GM21381 (cell line): Measurements from ENCODE around the gene TTLL10.
"Not testable (repeated sequence)": the region's sequence is repeated elsewhere in the genome, so short reads cannot be mapped to it uniquely, and the experiment has no call there.

Source experiments
- ATAC-seq: cut with Tn5 transposase; IDR thresholded peaks from one replicate; pipeline ENCODE4 v1.9.1; 2021; ENCODE audit warnings: mild to moderate bottlenecking, moderate library complexity; ENCODE audit not compliant: unreplicated experiment

The TTLL10 gene

DNA sequence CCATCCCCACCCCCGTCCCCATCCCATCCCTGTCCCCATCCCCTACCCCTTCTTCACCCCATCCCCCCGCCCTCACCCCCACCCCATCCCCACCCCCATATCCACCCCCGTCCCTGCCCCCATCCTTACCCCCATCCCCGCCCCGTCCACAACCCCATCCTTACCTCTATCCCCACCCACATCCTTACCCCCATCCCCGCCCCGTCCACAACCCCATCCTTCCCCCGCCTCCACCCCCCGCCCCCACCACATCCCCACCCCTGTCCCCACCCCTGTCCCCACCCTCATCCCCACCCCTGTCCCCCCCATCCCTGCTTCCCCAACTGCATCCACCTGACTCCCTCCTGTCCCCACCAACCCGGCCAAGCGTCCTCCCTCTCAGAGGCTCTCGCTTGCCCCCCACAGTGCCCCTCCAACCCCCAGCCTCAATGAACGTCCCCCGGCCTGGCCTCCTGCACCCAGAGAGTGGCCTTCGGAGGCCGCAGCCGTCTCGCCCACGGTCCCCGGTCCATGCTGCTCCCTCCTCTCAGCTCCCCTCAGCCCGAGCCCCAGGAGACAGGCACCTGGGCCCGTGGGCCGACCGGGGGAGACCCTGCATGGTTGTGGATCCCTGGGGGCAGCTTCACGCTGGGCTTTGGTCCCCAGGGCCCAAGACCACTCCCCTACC lies 32.3 kb upstream of the TTLL10 start:
- no peak for ATAC-seq

DNA sequence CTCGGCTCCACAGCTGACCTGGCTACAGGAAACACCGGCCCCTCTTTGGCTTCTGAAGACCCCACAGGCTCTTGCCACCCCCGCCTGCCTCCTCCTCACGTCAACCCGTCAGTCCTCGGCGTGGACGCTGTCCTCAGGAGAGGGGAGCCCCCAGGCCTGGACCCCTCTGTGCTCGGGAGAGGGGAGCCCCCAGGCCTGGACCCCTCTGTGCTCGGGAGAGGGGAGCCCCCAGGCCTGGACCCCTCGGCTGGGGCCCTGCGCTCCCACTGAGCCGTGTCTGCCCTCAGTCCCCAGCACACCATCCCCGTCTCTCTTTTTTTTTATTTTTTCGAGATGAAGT lies 31.8 kb upstream of the TTLL10 start:
- no peak for ATAC-seq

DNA sequence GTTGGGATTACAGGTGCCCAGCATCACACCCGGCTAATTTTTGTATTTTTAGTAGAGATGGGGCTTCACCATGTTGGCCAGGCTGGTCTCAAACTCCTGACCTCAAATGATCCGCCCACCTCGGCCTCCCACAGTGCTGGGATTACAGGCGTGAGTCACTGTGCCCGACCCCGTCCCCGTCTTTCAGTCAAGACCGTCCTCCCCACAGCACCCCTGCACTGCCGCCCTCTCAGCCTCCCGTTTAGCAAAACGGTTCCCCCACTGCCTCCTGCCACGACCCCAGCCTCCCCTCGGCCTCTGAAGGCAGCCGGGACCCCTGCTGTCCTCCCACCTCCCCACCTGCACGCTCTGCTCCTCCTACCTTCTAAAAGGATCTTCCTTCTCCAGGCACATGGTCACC lies 31.3 kb upstream of the TTLL10 start:
- not testable (repeated sequence) for ATAC-seq

DNA sequence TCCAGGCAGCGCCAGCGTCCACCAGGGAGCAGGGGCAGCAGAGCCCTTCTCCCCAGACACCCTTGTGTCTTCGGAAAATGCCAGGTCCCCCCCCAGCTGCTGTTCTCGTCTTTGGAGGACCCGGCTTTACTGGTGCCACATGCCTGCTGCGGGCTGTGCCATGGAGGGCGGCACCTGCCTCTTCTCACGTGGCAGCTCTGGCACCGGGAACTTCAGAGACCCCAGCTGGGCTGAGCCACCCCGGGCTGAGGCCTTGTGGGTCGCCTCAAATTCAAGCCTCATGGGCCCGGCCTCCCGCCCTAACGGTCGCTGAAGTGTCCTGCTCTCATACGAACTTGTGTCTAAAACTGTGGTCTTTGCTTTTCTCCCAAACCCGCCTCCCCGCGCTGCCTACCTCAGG lies 30.8 kb upstream of the TTLL10 start:
- no peak for ATAC-seq

DNA sequence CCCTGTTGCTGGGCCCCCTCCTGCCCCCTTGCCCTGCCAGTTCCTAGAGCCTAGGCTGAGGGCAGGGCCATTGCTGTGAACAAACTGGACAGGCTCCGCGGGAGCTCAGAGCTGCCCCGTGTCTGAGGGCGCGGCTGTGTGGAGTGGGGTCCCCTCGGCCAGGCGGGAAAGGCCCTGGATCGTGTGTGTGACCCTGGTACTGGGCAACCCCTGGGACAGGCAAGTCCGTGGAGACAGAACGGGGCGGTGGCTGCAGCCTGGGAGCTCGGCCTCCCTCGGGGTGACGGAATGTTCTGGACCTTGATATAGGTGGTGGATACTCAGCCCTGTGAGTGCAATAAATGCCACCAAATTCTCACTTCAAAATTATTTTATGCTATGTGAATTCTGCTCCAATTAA lies 30.0 kb upstream of the TTLL10 start:
- no peak for ATAC-seq

DNA sequence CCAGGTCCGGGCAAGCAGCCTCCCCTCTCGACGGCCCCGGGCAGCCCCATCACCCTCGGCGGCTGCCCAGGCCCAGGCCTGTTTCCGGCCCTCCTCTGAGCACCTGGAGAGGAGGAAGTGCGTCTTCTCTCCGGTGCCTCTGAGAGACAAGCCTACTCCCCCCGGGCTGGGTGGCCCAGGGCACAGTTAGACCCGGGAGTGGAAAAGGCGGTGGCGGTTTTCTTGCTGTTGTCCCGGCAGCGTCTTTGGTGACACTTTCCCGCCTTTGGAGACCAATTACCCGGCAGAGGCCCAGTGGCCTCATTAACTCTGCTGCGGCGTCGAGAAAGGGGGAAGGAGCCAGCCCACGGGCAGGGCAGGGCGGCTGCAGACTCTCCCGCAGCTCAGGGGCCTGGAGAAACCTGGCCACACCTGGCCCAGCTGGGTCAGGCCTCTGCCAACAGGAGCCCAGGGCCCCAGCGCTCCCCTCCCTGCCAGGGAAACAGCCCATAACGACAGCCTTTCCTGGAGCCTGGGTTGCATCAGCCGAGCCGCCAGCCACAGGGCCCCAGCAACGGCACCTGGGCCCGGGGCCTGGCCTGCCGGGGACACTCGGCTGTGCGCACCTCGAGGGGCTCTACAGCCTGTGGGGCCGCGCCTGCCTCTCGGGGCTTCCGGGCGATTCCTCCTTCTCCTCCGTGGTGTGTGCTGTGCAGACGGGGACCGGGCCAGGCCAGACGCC lies 29.4 kb upstream of the TTLL10 start:
- no peak for ATAC-seq

DNA sequence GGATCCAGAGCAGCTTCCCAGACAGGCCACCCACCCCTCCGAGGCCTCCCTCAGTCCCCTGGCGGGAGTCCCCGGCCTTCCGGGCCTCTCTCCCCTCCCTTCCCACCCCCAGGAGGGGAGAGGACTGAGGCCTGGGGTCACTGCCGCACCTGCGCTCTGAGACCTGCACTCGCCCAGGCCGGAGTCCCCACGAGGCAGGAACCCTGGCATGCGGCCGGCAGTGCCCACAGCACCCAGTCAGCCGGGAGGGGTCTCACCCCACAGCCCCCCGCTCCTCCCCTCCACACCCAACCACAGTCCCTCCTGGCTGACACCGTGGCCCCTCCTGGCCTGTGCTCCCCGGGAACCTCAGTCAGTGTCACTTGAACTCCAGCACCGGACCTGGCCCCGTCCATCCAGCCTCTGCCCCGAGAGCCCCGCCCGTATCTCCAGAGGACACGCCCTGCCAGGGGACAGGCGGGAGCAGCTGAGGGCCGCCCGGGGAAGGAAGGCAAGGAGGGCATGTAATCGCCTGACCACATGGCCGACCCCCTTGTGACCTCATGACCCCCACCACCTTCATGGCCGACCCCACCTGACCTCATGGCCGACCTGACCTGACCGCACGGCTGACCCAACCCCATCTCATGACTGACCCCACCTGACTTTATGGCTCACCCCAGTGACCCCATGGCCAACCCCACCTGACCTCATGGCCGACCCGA lies 28.7 kb upstream of the TTLL10 start:
- ATAC-seq, result no peak

DNA sequence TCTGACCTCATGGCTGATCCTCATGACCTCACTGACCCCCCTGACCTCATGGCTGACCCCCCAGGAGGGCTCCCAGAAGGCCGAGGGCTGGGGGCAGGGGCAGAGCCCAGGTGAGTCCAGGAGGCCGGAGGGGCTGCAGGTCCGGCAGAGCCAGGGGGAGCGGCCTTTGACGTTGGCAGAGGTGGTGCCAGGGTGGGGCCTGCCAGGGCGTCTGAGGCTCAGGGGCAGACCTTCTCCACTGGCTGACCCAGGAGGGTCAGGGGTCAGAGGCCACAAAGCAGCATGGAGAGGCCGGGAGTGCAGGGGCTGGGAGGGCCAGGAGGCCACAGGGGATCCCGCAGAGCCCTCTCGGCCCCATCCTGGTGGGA lies 28.1 kb upstream of the TTLL10 start:
- no peak for ATAC-seq

DNA sequence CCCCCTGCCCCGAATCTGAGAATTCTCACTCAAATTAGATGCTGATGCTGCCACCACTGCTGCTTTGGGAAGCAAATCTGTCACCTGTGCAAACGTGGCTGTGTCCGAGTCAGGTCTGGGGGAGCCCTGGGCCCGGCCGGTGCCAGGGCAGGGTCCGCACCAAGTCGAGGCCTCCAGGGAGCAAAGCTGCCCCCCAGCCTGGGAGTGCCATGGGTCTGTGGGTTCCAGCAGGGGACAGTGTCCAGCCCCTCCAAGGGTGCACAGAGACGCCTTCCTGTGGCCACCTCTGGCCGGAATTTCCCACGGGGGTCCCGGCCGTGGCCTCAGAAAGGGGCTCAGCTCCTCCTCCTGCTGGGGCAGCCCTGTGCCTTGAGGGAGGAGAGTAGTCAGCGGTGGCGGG lies 27.7 kb upstream of the TTLL10 start:
- no peak for ATAC-seq

DNA sequence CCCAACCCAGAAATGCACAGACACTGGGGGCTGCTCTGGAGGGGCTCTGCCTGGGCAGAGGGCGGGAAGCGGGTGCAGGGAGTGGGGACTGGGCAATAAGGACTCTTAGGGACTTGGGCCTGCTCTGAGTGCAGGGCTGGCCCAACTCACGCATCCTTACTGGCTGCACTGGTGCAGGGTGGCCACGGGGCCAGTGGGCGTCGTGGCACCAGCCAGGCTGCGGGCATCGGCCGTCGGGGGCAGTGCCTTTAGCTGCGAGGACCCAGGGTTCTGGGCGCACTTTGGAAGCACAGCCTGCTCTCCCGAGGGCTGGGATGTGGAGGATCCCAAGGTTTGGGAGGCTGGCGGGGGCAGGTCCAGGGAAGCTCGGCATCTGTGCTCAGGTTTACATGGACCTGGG lies 27.1 kb upstream of the TTLL10 start:
- no peak for ATAC-seq

DNA sequence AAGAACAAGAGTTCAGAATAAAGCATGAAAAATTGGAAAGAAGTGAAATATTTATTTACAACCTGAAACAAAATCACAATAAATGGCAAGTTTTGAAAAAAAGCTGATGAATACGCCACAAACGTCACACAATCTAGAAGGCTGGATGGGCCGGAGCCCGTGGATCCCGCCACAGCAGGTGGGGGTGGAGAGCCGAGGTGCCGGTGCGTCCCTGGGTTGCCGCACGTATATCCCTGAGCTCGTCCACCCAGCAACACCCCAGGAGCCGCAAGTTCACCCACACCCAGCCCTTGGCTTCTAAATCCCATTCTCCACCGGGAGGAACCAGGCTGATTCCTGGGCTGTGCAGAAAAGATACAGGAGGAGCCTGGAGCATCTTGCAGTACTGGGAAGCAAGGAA lies 25.6 kb upstream of the TTLL10 start:
- ATAC-seq, result no peak

DNA sequence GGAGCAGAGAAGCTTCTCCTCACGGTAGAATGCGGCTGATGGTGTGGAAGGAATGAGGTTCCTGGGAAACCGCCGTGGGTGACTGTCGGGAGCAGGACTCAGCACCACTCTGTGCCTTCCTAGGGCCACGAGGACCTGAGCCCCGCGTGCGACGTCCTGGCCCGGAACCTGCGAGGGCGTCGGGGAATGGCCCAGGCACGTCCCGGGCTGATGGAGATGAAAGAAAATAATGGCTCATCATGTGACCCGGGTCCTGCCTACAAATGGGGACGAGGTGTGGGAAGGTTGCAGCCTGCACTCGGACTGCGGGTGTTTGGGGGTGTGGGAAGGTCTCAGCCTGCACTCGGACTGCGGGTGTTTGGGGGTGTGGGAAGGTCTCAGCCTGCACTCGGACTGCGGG lies 25.1 kb upstream of the TTLL10 start:
- no peak for ATAC-seq

DNA sequence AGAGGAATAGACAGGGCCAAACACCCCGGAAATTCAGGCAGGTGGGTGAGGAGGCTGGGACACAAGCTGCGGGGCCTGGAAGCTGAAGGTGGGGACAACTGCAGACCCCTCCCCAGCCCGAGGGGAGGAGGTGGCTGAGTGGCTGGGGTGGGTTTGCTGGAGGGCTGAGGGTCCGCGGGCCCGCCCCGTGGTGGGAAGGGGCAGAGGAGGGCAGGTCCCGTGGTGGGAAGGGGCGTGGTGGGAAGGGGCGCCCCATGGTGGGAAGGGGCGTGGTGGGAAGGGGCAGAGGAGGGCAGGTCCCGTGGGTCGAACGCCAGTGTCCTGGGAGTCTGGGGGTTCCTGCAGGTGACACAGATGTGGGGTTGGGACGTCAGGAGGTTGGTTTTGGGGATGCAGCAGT lies 24.3 kb upstream of the TTLL10 start:
- no peak for ATAC-seq

DNA sequence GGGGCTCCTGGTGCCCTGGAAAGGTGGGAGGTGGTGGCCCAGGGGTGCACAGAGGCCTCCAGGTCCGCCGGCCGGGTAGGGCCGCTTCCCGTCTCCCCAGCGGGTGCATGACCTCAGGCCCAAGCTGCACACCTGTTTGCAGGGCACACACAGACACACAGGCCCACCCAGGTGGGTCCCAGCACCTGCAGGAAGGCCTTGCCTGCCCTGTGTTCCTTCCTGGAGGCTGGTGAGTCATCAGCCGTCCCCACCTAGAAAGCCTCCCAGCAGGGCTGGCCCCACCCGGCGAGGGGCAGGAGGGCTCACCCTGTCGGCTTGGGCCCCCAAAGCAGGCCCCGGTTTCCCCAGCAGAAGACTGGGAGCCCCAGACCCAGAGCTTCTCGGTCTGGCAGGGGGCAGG lies 23.6 kb upstream of the TTLL10 start:
- no peak for ATAC-seq

DNA sequence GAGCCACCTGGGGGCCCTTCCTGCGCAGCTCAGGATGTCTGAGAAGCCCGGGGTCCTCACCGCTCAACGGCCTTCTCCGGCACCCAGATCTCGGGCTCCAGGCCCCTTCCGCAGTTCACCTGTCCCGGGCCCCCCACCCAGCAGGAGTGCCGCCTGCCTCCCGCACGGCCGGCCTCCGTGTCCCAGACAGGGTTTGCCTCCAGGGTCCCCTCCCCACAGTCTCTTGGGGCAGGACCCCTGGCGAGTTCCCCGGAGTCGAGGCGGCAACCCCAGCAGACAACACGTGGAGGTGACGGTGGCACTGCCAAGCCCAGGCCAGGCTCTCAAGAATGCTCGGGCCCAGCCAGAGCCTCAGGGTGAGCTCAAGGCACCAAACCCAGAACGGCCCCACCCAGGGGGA lies 22.4 kb upstream of the TTLL10 start:
- ATAC-seq, result no peak

DNA sequence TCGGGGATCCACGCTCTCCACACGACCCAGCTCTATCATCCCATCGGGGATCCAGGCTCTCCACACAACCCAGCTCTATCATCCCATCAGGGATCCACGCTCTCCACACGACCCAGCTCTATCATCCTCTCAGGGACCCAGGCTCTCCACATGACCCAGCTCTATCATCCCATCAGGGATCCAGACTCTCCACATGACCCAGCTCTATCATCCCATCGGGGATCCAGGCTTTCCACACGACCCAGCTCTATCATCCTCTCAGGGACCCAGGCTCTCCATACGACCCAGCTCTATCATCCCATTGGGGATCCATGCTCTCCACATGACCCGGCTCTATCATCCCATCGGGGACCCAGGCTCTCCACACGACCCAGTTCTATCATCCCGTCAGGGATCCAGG lies 21.2 kb upstream of the TTLL10 start:
- not testable (repeated sequence) for ATAC-seq

DNA sequence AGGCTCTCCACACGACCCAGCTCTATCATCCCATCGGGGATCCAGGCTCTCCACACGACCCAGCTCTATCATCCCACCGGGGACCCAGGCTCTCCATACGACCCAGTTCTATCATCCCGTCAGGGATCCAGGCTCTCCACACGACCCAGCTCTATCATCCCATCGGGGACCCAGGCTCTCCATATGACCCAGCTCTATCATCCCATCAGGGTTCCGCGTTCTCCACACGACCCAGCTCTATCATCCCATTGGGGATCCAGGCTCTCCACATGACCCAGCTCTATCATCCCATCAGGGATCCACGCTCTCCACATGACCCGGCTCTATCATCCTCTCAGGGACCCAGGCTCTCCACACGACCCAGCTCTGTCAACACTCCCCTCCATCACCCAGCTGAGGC lies 20.5 kb upstream of the TTLL10 start:
- ATAC-seq, result not testable (repeated sequence)

DNA sequence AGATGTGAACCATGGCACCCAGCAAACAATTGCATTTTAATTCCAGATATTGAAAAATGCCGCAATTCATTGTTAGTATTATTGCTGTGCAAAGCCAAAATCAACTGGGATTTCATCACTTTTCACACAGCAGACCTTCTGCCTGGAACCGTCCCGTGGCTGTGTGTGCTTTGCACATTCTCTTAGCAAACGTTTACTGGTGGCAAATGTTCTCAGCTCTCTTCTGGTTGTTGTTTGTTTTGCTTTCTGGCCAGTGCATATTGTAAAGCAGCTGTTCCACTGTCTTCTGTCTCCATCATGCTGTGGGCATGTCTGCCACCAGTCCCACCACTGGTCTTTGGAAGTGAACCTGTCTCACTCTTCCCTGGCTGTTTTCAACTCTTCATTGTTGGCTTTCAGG lies 19.8 kb upstream of the TTLL10 start:
- no peak for ATAC-seq

DNA sequence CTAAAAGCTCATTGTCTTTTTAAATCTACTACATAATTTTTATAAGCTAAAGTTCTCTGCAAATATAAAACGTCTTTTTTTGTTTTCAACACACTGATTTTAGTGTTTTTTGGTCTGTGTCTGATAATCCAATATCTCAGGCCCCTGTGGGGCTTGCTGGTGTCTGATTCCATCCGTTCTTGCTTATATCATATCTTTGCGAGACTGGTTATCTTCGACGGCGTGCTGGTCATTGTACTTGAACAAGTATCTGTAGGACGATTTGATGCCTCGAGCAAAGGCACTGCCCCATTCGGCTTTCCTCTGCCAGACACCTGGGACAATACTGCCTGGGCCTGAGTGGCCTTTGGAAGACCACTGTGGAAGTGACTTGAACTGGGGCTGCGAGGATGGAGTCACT lies 18.4 kb upstream of the TTLL10 start:
- no peak for ATAC-seq

DNA sequence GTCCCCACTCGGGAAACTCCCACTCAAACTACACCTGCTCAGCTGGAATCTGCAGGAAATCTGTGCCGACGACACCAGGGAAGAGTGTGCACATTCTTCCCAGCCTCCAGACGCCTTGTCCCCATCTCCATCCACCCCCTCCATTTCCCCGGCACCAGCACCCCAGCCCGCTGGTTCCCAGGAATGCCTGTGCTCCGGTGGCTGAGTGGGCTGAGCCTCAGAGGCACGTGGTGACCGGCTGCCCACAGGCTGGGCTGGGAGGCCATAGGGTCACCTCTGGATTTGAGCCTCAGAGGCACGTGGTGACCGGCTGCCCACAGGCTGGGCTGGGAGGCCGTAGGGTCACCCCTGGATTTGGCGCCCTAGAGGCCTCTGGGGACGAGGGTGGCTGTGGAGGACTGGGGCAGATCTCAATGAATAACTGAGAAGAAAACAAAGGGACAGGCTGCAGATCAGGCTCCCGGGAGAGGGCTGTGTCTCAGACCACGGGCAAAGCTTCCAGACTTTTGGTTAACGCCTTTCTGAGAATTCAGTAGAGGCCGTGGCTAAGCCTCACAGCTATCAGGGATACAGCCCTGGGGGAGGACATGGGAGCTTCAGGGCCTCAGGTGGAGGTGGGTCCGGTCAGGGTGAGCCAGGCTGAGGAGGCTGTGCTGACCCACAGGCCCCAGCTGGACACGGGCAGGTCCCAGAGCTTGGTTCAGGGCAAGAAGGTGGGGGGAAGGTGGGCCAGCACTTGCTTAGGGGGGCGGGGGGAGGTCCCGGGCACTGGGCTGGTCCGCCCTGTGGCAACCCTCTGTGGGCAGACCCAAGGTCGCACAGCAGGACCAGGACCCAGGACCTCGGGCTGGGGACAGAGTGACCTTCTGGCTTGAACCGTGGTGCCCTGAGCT lies 17.3 kb upstream of the TTLL10 start:
- no peak for ATAC-seq

DNA sequence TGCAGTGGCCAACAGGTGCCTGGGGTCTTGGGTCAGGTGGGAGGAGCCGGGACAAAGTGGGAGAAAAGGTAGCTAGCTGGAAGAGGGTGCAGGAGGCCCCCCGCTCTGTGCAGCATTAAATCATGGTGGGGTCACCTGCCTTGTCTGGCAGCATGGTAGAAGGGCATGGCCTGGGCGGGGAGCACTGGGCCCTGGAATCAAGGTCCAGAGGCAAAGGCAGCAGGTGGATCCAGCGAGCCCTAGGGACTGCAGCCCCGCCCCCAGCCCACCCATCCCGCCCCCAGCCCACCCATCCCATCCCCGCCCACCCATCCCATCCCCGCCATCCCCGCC lies 16.7 kb upstream of the TTLL10 start:
- no peak for ATAC-seq
